Measurements from ENCODE around the gene AKR1B1. TPM values are rescaled to one million over a fixed set of nuclear protein-coding genes. Genes with fewer than 3 reads are reported as not detected.

AKR1B1 gene
- total and polyA plus RNA-seq, 2 of the 13 experiments (the other 11 are each of a cell fraction or from before 2014, with no cell fraction given): 89.9 to 133 TPM

GRCh38 chr7:134427896-134428295 is 31.0 kb downstream of the AKR1B1 start:
- intact Hi-C loops (cut with micrococcal nuclease; ENCODE audit: unreplicated experiment): loop anchor here (10.0 kb wide), 2 partner anchors 413 to 573 kb away; no protein-coding TSS in a partner anchor
- FAIRE-seq: no peak

More at GRCh38 chr7:134427896-134428295, 31.0 kb downstream of the AKR1B1 start:
- H3K9me3 ChIP-seq (ENCODE audit: low read length): no peaks in the 10 kb centered on the region
- no TSS peak for BruUV-seq (replicated peaks)
- no peaks in the 10 kb centered on the region for H4K20me1 ChIP-seq (ENCODE audit: insufficient read depth, low read length)
- DNase-seq (ENCODE audit: low spot score) (no peak), ATAC-seq (no peak)
- no peaks in the 10 kb centered on the region for H3K27me3 ChIP-seq (ENCODE audit: control insufficient read depth in 1 of 2, insufficient read depth in 2 of 2, low read length in 2 of 2)
- CTCF ChIA-PET (ENCODE audit: low intra/inter-chr PET ratio, low total read pairs): no interaction called here
- no peaks in the 10 kb centered on the region for H3K79me2 ChIP-seq (ENCODE audit: insufficient read depth, low read length)
- no peak overlapping the region for H3K4me3 ChIP-seq (replicated peaks in 1 of 3; ENCODE audit: insufficient read depth in 1 of 3, low read depth in 2 of 3, low read length in 3 of 3)
- TF ChIP-seq NFATC3 (CRISPR knock-in tag; IDR thresholded peaks at IDR 0.05) (no peak), ZNF530 (CRISPR knock-in tag; IDR thresholded peaks at IDR 0.05; ENCODE audit: low read depth) (no peak), PRDM10 (CRISPR knock-in tag; IDR thresholded peaks at IDR 0.05; ENCODE audit: low read depth) (no peak), EZH2 (conservative IDR thresholded peaks at IDR 0.05; ENCODE audit: low read depth, low read length) (no peak), FUBP1 (CRISPR knock-in tag; IDR thresholded peaks at IDR 0.05; ENCODE audit: borderline replicate concordance) (no peak), ZSCAN5A (CRISPR knock-in tag; IDR thresholded peaks at IDR 0.05; ENCODE audit: borderline replicate concordance) (no peak), NR3C1 (CRISPR knock-in tag; IDR thresholded peaks at IDR 0.05) (no peak), SSRP1 (CRISPR knock-in tag; IDR thresholded peaks at IDR 0.05) (no peak), ZNF800 (CRISPR knock-in tag; IDR thresholded peaks at IDR 0.05) (no peak), PAWR (CRISPR knock-in tag; IDR thresholded peaks at IDR 0.05; ENCODE audit: borderline replicate concordance) (no peak), NBN (conservative IDR thresholded peaks at IDR 0.05) (no peak), HNF4G (IDR thresholded peaks at IDR 0.05; ENCODE audit: borderline replicate concordance, low read depth, low read length) (no peak), HNF4G (CRISPR knock-in tag; IDR thresholded peaks at IDR 0.05; ENCODE audit: borderline replicate concordance, low read depth) (no peak), ATF5 (CRISPR knock-in tag; IDR thresholded peaks at IDR 0.05; ENCODE audit: low read depth) (no peak)
- H3K27ac ChIP-seq (ENCODE audit: extremely low read length, insufficient read depth, low read length): no peak overlapping the region
- H3K9ac ChIP-seq (ENCODE audit: insufficient read depth, low read depth, low read length): no peak overlapping the region
- POLR2A ChIA-PET: no interaction called here
- peaks cover 20% of the 10 kb centered on the region for H3K4me1 ChIP-seq (ENCODE audit: insufficient read depth, low read length)
- H3K4me2 ChIP-seq (ENCODE audit: low read depth, low read length): no peak overlapping the region
- 27% methylated on average over 2 of the region's 2 CpGs for WGBS (ENCODE audit: low lambda C conversion rate)
- H2AFZ ChIP-seq (ENCODE audit: low read length): no peak overlapping the region
- H3K36me3 ChIP-seq (replicated peaks in 1 of 2; ENCODE audit: control insufficient read depth in 1 of 2, insufficient read depth in 2 of 2, low read length in 2 of 2): no peaks in the 10 kb centered on the region
- in situ Hi-C loops (cut with HindIII; ENCODE audit: extremely low pct_ligation_motif_present, low pct_unique_long_range_greater_than_20kb): loop anchor here (10.0 kb wide), 1 partner anchor 283 kb away; no protein-coding TSS in a partner anchor

All from HepG2 (cell line).